Measurements from ENCODE around the gene CTNNA2. TPM values are rescaled to one million over a fixed set of nuclear protein-coding genes. Genes with fewer than 3 reads are reported as not detected.

CTNNA2 gene
- total RNA-seq, 6 experiments from 2014 or later: 0.44 TPM; not detected in 5

DNA sequence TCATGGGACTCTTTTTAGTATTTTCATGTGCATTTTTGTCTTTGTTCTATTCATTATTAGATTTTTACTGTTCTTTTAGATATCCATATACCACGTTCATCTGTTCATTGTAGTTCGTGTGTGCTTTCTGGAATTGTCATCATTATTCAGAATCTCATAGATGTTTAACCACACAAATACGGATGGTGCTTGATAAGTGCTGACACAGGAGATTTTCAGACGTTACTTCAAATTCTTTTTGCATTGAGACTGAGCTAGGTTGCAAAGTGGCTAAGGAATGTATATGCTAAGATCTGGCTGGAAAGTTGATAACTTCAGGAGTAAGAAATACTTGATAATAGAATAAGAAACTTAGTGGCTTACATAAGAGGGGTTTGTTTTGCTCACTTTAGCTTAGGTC lies 153.6 kb downstream of the CTNNA2 start:
- no peak overlapping the region for H3K4me3 ChIP-seq
- WGBS (ENCODE audit: insufficient coverage, low coverage, low lambda C conversion rate, missing lambda C conversion rate): 40% methylated on average over 4 of the region's 4 CpGs
- H3K4me1 ChIP-seq: no peaks in the 10 kb centered on the region
- H3K9me3 ChIP-seq: no peaks in the 10 kb centered on the region
- H3K27ac ChIP-seq: no peak overlapping the region
- intact Hi-C loops (cut with DNase I): no loop called here
- TF ChIP-seq CTCF (IDR thresholded peaks at IDR 0.05) (no peak), POLR2A (IDR thresholded peaks at IDR 0.05) (no peak)
- no peaks in the 10 kb centered on the region for H3K27me3 ChIP-seq
- no peaks in the 10 kb centered on the region for H3K36me3 ChIP-seq
- DNase-seq (no peak), ATAC-seq (no peak)

DNA sequence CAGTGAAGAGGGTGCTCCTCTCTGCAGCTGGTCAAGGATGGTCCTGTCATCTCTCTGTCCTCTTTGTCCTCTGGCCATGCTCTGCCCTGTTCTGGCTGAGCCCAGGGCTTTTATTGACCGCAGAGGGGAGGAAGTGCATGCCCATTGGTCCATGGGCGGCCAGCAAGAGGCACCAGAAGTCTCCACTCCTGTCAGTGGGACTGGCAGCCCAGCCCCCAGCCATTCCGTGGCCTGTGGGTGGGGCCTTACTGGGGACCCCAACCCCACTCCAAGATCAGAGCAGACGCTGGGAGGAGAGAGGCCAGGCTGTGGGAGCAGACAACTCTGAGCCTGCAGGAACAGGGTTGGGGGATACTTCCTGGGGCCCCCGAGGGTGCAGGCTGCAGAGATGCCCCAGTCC lies 156.9 kb downstream of the CTNNA2 start:
- Histone ChIP-seq H3K9me3 (no peaks in the 10 kb centered on the region), H3K27ac (no peak overlapping the region), H3K4me3 (no peak overlapping the region), H3K36me3 (no peaks in the 10 kb centered on the region), H3K4me1 (no peaks in the 10 kb centered on the region), H3K27me3 (no peaks in the 10 kb centered on the region)
- no CpG with 5 or more reads among the region's 5 CpGs for WGBS (ENCODE audit: insufficient coverage, low coverage, low lambda C conversion rate, missing lambda C conversion rate)
- intact Hi-C loops (cut with DNase I): no loop called here
- no peak for TF ChIP-seq CTCF (IDR thresholded peaks at IDR 0.05)
- TF ChIP-seq POLR2A (IDR thresholded peaks at IDR 0.05): no peak
- no peak for ATAC-seq
- no peak for DNase-seq

- intact Hi-C loops (cut with DNase I): no loop called here
- Histone ChIP-seq H3K4me1 (no peaks in the 10 kb centered on the region), H3K36me3 (no peaks in the 10 kb centered on the region), H3K4me3 (no peak overlapping the region), H3K27me3 (no peaks in the 10 kb centered on the region), H3K27ac (no peak overlapping the region), H3K9me3 (no peaks in the 10 kb centered on the region)
- TF ChIP-seq CTCF (IDR thresholded peaks at IDR 0.05) (no peak), POLR2A (IDR thresholded peaks at IDR 0.05) (no peak)
- 58% methylated on average over 5 of the region's 11 CpGs for WGBS (ENCODE audit: insufficient coverage, low coverage, low lambda C conversion rate, missing lambda C conversion rate)
- ATAC-seq (no peak), DNase-seq (no peak)
Observed at GRCh38 chr2:79670198-79670597, 157.3 kb downstream of the CTNNA2 start.

GRCh38 chr2:79686884-79687283 lies 174.0 kb downstream of the CTNNA2 start:
- H3K27ac ChIP-seq: no peak overlapping the region
- H3K36me3 ChIP-seq: no peaks in the 10 kb centered on the region
- ATAC-seq: no peak
- DNase-seq: no peak
- intact Hi-C loops (cut with DNase I): no loop called here
- no peaks in the 10 kb centered on the region for H3K9me3 ChIP-seq
- no peak overlapping the region for H3K4me3 ChIP-seq
- no peaks in the 10 kb centered on the region for H3K4me1 ChIP-seq
- WGBS (ENCODE audit: insufficient coverage, low coverage, low lambda C conversion rate, missing lambda C conversion rate): 83% methylated on average over 1 of the region's 1 CpG
- no peak for TF ChIP-seq POLR2A (IDR thresholded peaks at IDR 0.05)
- no peak for TF ChIP-seq CTCF (IDR thresholded peaks at IDR 0.05)
- no peaks in the 10 kb centered on the region for H3K27me3 ChIP-seq

GRCh38 chr2:79695248-79695647 lies 182.4 kb downstream of the CTNNA2 start:
- intact Hi-C loops (cut with DNase I): no loop called here
- Histone ChIP-seq H3K27ac (no peak overlapping the region), H3K9me3 (no peaks in the 10 kb centered on the region), H3K4me1 (no peaks in the 10 kb centered on the region), H3K27me3 (no peaks in the 10 kb centered on the region), H3K36me3 (no peaks in the 10 kb centered on the region), H3K4me3 (no peak overlapping the region)
- no peak for ATAC-seq
- no peak for DNase-seq
- TF ChIP-seq CTCF (IDR thresholded peaks at IDR 0.05) (no peak), POLR2A (IDR thresholded peaks at IDR 0.05) (no peak)

All from right lobe of liver (tissue), 6 donors.